Osteoblast (primary cell): ENCODE results near the gene UGGT2. TPM values are rescaled to one million over a fixed set of nuclear protein-coding genes. Genes with fewer than 3 reads are reported as not detected.

Experiments used
- DNase-seq: peaks from one replicate; pipeline ENCODE4 v3.0.0; 2011; ENCODE audit warnings: low spot score, mixed read lengths; ENCODE audit not compliant: insufficient read length; ENCODE audit errors: missing footprints
- H2AFZ ChIP-seq: 2 replicates; pipeline ENCODE4 v1.6.0; 2011; ENCODE audit warnings: mild to moderate bottlenecking, low read length
- H3K27ac ChIP-seq: 2 replicates; pipeline ENCODE4 v1.5.1; 2011; ENCODE audit warnings: mild to moderate bottlenecking, low read depth, low read length, moderate library complexity
- H3K27me3 ChIP-seq: 2 replicates; pipeline ENCODE4 v1.6.0; 2012; ENCODE audit warnings: mild to moderate bottlenecking, control low read depth, inconsistent platforms, low read length, moderate library complexity; ENCODE audit not compliant: insufficient read depth
- H3K36me3 ChIP-seq: 2 replicates; pipeline ENCODE4 v1.5.1; 2011; ENCODE audit warnings: mild to moderate bottlenecking, low read length, control low read depth, moderate library complexity; ENCODE audit not compliant: insufficient read depth
- H3K4me1 ChIP-seq: 2 replicates; pipeline ENCODE4 v1.5.1; 2011; ENCODE audit warnings: mild to moderate bottlenecking, low read length, control low read depth, moderate library complexity; ENCODE audit not compliant: insufficient read depth
- H3K4me2 ChIP-seq: 2 replicates; pipeline ENCODE4 v1.6.0; 2011; ENCODE audit warnings: mild to moderate bottlenecking, low read length; ENCODE audit not compliant: insufficient read depth
- H3K4me3 ChIP-seq: fragments of 200-600 bp; sonication (generic); 3 replicates; pipeline ENCODE4 v1.5.1; 2012; ENCODE audit warnings: mild to moderate bottlenecking, low read length, inconsistent platforms; ENCODE audit not compliant: insufficient read depth
- H3K79me2 ChIP-seq: 2 replicates; pipeline ENCODE4 v1.6.0; 2012; ENCODE audit warnings: mild to moderate bottlenecking, low read length, control low read depth, inconsistent platforms; ENCODE audit not compliant: insufficient read depth
- H3K9me3 ChIP-seq: 2 replicates; pipeline ENCODE4 v1.5.1; 2011; ENCODE audit warnings: low read depth, low read length, control low read depth
- H4K20me1 ChIP-seq: 2 replicates; pipeline ENCODE4 v1.6.0; 2012; ENCODE audit warnings: mild to moderate bottlenecking, low read length, control low read depth; ENCODE audit not compliant: insufficient read depth
- total RNA-seq: library from RNA; depleted of rRNA; stranded (reverse); fragments of >200 nt; gene quantifications from 2 replicates; pipeline ENCODE4 v1.2.3, GENCODE V29; 2012
- TF ChIP-seq, protein P1 (sequence below): IDR thresholded peaks from 2 replicates; pipeline ENCODE4 v1.5.1; 2011; ENCODE audit warnings: mild to moderate bottlenecking, low read depth, low read length, moderate library complexity; ENCODE audit errors: extremely low read depth

The UGGT2 gene
- total RNA-seq, 1 donor = 78.2 TPM

DNA sequence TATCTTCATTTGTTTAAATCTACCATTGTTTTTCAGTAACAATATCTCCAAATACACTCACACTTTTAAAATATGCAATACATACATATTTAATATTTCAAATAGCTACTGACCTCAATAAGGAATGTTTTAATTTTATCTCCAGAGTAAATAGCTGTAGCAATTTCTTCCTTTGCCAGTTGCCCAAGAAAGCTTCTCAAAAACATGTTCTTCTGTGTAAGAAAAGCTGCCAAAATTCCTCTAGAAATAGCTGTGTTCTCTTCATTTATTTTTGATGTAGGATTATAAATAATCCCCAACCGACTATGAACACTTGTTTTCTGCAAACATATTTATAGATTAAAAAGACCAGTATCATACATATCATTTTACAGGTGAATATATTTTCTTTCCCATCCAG, 150.5 kb downstream of the UGGT2 start:
- Histone ChIP-seq H3K79me2 (no peaks in the 10 kb centered on the region), H3K4me2 (no peak overlapping the region), H4K20me1 (no peaks in the 10 kb centered on the region), H3K36me3 (peaks cover 6% of the 10 kb centered on the region), H3K4me3 (no peak overlapping the region), H3K9me3 (no peaks in the 10 kb centered on the region), H3K27ac (no peak overlapping the region), H2AFZ (no peak overlapping the region), H3K4me1 (no peaks in the 10 kb centered on the region), H3K27me3 (no peaks in the 10 kb centered on the region)
- TF ChIP-seq, protein P1, sequence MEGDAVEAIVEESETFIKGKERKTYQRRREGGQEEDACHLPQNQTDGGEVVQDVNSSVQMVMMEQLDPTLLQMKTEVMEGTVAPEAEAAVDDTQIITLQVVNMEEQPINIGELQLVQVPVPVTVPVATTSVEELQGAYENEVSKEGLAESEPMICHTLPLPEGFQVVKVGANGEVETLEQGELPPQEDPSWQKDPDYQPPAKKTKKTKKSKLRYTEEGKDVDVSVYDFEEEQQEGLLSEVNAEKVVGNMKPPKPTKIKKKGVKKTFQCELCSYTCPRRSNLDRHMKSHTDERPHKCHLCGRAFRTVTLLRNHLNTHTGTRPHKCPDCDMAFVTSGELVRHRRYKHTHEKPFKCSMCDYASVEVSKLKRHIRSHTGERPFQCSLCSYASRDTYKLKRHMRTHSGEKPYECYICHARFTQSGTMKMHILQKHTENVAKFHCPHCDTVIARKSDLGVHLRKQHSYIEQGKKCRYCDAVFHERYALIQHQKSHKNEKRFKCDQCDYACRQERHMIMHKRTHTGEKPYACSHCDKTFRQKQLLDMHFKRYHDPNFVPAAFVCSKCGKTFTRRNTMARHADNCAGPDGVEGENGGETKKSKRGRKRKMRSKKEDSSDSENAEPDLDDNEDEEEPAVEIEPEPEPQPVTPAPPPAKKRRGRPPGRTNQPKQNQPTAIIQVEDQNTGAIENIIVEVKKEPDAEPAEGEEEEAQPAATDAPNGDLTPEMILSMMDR = no peak
- no peak for DNase-seq

DNA sequence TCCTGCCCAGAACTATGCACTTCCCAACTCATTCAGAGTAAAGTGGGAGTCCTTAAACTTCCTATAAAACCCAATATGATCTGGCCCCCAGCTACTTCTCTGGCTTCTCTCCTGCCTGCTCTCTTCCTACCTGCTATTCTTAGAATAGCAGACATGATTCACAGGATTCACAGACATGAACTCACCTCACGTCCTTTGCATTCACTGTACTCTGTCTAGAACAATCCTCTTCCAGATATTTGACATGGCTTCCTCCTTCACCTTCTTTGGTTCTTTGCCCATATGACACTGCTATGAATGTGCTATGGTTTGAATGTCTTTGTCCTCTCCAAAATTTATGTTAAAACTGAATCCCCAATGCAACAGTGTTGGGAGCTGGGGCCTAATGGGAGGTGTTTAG, 154.9 kb downstream of the UGGT2 start:
- DNase-seq = no peak
- Histone ChIP-seq H3K27me3 (no peaks in the 10 kb centered on the region), H3K27ac (no peak overlapping the region), H3K4me1 (peaks cover 5% of the 10 kb centered on the region), H2AFZ (no peak overlapping the region), H3K4me2 (no peak overlapping the region), H3K9me3 (no peaks in the 10 kb centered on the region), H3K79me2 (no peaks in the 10 kb centered on the region), H3K36me3 (peaks cover 6% of the 10 kb centered on the region), H3K4me3 (no peak overlapping the region), H4K20me1 (no peaks in the 10 kb centered on the region)
- TF ChIP-seq, protein P1 = no peak

DNA sequence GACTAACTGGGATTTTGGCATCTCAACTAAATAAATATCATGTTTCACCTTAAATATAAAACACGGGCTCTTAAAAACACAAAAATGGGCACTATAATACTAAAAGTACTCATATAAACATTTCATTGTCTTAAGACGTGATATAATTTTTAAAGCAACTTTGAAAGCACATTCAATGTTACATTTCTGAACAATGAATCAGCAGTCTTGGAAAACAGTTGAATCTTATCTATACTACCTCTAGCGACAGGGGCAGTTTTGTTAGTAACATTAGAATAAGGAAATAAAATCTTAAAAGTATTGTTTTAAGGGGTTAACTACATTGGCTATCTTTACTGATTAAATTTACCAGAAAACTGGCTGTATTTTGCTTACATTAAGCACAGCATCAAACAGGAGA, 156.9 kb downstream of the UGGT2 start:
- H3K4me2 ChIP-seq = no peak overlapping the region
- TF ChIP-seq, protein P1 = no peak
- no peaks in the 10 kb centered on the region for H4K20me1 ChIP-seq
- H3K4me3 ChIP-seq = no peak overlapping the region
- peak; percentile 62 for DNase-seq
- H2AFZ ChIP-seq = no peak overlapping the region
- no peaks in the 10 kb centered on the region for H3K79me2 ChIP-seq
- H3K4me1 ChIP-seq = peaks cover 5% of the 10 kb centered on the region
- no peak overlapping the region for H3K27ac ChIP-seq
- peaks cover 6% of the 10 kb centered on the region for H3K36me3 ChIP-seq
- no peaks in the 10 kb centered on the region for H3K27me3 ChIP-seq
- H3K9me3 ChIP-seq = no peaks in the 10 kb centered on the region

DNA sequence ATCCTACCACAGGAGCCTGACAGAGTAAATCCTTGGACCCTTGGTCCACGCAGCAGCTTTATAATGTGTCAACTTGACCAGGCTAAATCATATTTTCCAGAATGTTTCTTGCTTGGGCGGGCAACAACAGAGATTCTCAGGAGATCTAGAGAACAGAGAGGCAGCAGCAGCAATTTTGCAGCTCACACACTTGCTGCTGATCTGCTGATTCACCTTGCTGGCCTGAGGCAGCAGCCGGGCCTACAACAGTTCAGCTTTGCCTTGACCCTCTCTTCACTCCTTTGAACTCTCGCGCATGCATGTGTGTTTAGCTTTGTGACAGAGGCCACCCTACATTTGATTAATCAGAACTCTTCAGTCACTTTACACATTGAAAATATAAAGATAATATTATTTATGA, 159.3 kb downstream of the UGGT2 start:
- peaks cover 5% of the 10 kb centered on the region for H3K4me1 ChIP-seq
- no peak overlapping the region for H3K4me2 ChIP-seq
- H3K4me3 ChIP-seq = no peak overlapping the region
- H4K20me1 ChIP-seq = no peaks in the 10 kb centered on the region
- no peak overlapping the region for H2AFZ ChIP-seq
- H3K27ac ChIP-seq = no peak overlapping the region
- peaks cover 5% of the 10 kb centered on the region for H3K36me3 ChIP-seq
- TF ChIP-seq, protein P1 = no peak
- no peaks in the 10 kb centered on the region for H3K27me3 ChIP-seq
- no peaks in the 10 kb centered on the region for H3K79me2 ChIP-seq
- no peaks in the 10 kb centered on the region for H3K9me3 ChIP-seq
- no peak for DNase-seq
